ENCODE data around the gene MAP1LC3B2.

DNA sequence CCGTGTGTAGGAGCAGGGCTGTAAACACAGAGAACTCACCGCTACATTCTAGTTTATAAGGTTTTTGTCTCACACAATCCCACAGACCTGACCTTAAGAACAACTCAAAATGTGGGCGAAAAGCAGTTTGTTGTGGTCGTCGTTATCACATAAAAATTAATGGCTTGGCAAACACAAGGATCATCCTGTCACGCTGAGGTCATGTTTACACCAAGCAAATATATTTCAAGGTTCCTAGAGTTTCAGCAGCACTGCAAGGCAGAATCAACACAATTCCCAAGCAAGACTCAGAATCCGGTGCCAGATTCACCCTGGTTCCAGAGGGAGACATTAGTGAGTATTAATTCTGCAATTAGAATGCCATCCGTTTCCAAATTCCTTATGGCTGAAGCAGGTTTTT lies 30.1 kb upstream of the MAP1LC3B2 start:
- TF ChIP-seq, protein P1, sequence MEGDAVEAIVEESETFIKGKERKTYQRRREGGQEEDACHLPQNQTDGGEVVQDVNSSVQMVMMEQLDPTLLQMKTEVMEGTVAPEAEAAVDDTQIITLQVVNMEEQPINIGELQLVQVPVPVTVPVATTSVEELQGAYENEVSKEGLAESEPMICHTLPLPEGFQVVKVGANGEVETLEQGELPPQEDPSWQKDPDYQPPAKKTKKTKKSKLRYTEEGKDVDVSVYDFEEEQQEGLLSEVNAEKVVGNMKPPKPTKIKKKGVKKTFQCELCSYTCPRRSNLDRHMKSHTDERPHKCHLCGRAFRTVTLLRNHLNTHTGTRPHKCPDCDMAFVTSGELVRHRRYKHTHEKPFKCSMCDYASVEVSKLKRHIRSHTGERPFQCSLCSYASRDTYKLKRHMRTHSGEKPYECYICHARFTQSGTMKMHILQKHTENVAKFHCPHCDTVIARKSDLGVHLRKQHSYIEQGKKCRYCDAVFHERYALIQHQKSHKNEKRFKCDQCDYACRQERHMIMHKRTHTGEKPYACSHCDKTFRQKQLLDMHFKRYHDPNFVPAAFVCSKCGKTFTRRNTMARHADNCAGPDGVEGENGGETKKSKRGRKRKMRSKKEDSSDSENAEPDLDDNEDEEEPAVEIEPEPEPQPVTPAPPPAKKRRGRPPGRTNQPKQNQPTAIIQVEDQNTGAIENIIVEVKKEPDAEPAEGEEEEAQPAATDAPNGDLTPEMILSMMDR (IDR thresholded peaks at IDR 0.05) = no peak
- TF ChIP-seq JUN (CRISPR knock-in tag; IDR thresholded peaks at IDR 0.05) = no peak
- TF ChIP-seq CBFB (CRISPR knock-in tag; IDR thresholded peaks at IDR 0.05; ENCODE audit: low read depth) = no peak
- TF ChIP-seq, protein P2, sequence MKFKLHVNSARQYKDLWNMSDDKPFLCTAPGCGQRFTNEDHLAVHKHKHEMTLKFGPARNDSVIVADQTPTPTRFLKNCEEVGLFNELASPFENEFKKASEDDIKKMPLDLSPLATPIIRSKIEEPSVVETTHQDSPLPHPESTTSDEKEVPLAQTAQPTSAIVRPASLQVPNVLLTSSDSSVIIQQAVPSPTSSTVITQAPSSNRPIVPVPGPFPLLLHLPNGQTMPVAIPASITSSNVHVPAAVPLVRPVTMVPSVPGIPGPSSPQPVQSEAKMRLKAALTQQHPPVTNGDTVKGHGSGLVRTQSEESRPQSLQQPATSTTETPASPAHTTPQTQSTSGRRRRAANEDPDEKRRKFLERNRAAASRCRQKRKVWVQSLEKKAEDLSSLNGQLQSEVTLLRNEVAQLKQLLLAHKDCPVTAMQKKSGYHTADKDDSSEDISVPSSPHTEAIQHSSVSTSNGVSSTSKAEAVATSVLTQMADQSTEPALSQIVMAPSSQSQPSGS (CRISPR knock-in tag; IDR thresholded peaks at IDR 0.05; ENCODE audit: borderline replicate concordance, low read depth) = no peak
- no peak for TF ChIP-seq SP1 (CRISPR knock-in tag; conservative IDR thresholded peaks at IDR 0.05)

Data from WTC11 (cell line).